VCaP (cell line): ENCODE measurements around the gene PSENEN.

Experiments
- H3K27ac ChIP-seq: fragments of 450-650 bp; 2 replicates; pipeline ENCODE4 v1.5.1; 2017
- TF ChIP-seq, protein P1 (sequence below): fragments of 450-650 bp; conservative IDR thresholded peaks from 2 replicates; pipeline ENCODE4 v1.5.1; 2017; ENCODE audit warnings: mild to moderate bottlenecking, moderate library complexity

The PSENEN gene

GRCh38 chr19:35781650-35782049 lies 36.2 kb downstream of the PSENEN start:
- no peak overlapping the region for H3K27ac ChIP-seq
- TF ChIP-seq, protein P1, sequence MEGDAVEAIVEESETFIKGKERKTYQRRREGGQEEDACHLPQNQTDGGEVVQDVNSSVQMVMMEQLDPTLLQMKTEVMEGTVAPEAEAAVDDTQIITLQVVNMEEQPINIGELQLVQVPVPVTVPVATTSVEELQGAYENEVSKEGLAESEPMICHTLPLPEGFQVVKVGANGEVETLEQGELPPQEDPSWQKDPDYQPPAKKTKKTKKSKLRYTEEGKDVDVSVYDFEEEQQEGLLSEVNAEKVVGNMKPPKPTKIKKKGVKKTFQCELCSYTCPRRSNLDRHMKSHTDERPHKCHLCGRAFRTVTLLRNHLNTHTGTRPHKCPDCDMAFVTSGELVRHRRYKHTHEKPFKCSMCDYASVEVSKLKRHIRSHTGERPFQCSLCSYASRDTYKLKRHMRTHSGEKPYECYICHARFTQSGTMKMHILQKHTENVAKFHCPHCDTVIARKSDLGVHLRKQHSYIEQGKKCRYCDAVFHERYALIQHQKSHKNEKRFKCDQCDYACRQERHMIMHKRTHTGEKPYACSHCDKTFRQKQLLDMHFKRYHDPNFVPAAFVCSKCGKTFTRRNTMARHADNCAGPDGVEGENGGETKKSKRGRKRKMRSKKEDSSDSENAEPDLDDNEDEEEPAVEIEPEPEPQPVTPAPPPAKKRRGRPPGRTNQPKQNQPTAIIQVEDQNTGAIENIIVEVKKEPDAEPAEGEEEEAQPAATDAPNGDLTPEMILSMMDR, result no peak

- TF ChIP-seq, protein P1, result no peak
- no peak overlapping the region for H3K27ac ChIP-seq
Observed at GRCh38 chr19:35782589-35782988, 37.1 kb downstream of the PSENEN start.

GRCh38 chr19:35783469-35784434 lies 38.3 kb downstream of the PSENEN start:
- no peak overlapping the region for H3K27ac ChIP-seq
- TF ChIP-seq, protein P1, result no peak

- no peak overlapping the region for H3K27ac ChIP-seq
- TF ChIP-seq, protein P1, result no peak
Observed at GRCh38 chr19:35784503-35785338, 39.3 kb downstream of the PSENEN start.

DNA sequence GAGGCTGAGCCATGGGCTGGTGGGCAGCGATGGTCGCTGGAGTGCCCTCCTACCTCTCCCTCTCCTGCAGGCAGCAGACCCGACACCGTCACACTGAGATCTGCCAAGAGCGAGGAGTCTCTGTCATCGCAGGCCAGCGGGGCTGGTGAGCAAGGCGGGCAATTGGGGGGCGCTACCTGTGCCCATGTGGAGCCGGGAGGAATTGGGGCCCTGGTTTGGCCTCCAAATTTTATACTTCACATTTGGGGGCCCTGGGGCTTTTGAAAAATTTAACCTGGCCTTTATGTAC lies 39.8 kb downstream of the PSENEN start:
- no peak overlapping the region for H3K27ac ChIP-seq

DNA sequence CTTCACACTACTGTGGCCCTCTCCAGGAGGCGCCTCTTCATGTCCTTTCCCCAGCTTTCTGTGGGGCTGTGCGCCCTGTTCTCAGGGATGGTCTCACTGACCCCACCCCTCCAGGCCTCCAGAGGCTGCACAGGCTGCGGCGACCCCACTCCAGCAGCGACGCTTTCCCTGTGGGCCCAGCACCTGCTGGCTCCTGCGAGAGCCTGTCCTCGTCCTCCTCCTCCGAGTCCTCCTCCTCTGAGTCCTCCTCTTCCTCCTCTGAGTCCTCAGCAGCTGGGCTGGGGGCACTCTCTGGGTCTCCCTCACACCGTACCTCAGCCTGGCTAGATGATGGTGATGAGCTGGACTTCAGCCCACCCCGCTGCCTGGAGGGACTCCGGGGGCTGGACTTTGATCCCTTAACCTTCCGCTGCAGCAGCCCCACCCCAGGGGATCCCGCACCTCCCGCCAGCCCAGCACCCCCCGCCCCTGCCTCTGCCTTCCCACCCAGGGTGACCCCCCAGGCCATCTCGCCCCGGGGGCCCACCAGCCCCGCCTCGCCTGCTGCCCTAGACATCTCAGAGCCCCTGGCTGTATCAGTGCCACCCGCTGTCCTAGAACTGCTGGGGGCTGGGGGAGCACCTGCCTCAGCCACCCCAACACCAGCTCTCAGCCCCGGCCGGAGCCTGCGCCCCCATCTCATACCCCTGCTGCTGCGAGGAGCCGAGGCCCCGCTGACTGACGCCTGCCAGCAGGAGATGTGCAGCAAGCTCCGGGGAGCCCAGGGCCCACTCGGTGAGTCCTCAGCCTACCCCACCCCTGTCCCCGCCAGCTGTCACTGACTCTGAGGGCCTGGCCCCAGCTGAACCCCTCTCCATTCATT lies 41.1 kb downstream of the PSENEN start:
- H3K27ac ChIP-seq, result no peak overlapping the region

More for the DNA sequence above, 39.8 kb downstream of the PSENEN start:
- TF ChIP-seq, protein P1, result no peak

More for the DNA sequence above, 41.1 kb downstream of the PSENEN start:
- TF ChIP-seq, protein P1, result no peak
